Frontal cortex (tissue), 4 donors: ENCODE data around the gene TNF. TPM values are rescaled to one million over a fixed set of nuclear protein-coding genes. Genes with fewer than 3 reads are reported as not detected.
A peak's percentile ranks its signal among the peaks of the same experiment; 100 is the strongest.

Experiments
- DNase-seq, 2 donors: peaks; one replicate each; pipeline ENCODE4 v3.0.0; 2012; ENCODE audit warnings: low spot score in 2 of 2
- FAIRE-seq: peaks from 2 replicates; lab custom pipeline; 2012; peaks lifted over from hg19 to GRCh38; lab: Jason Lieb, UNC
- total RNA-seq: library from RNA; depleted of rRNA; stranded (reverse); fragments of >200 nt; gene quantifications from one replicate; pipeline ENCODE4 v1.2.3, GENCODE V29; 2014
- donor health status: control.
- donor health status: control.
- donor health status: control.

Gene TNF
- total RNA-seq, 1 donor from 2014 or later = not detected

- DNase-seq = no peak
- FAIRE-seq = no peak
Measured at GRCh38 chr6:31567531-31568370, 7.6 kb upstream of the TNF start.

GRCh38 chr6:31568537-31568961 lies 6.8 kb upstream of the TNF start:
- FAIRE-seq (no peak), DNase-seq (no peak)

GRCh38 chr6:31569861-31570536 lies 5.4 kb upstream of the TNF start:
- FAIRE-seq (no peak), DNase-seq (no peak)

GRCh38 chr6:31572041-31572911 lies 3.1 kb upstream of the TNF start, which contains the start of gene LTA:
Gene LTA (plus strand): TSS chr6:31572289. CDS start chr6:31572743, 454 bp downstream.
- DNase-seq = no peak
- FAIRE-seq = no peak

- FAIRE-seq = no peak
- no peak for DNase-seq
Measured at GRCh38 chr6:31573239-31574105, 1.9 kb upstream of the TNF start.

GRCh38 chr6:31574106-31575061 lies 981 bp upstream of the TNF start:
- no peak for DNase-seq
- FAIRE-seq = no peak

- no peak for FAIRE-seq
Measured at GRCh38 chr6:31575952-31576685, 754 bp downstream of the TNF start.

GRCh38 chr6:31576897-31577578 lies 1.7 kb downstream of the TNF start:
- no peak for FAIRE-seq
- DNase-seq = no peak

More at GRCh38 chr6:31575952-31576685, 754 bp downstream of the TNF start:
- DNase-seq = no peak

GRCh38 chr6:31577579-31577966 lies 2.2 kb downstream of the TNF start:
- no peak for DNase-seq

GRCh38 chr6:31578184-31579118 lies 3.1 kb downstream of the TNF start:
- FAIRE-seq (no peak), DNase-seq (no peak)

More at GRCh38 chr6:31577579-31577966, 2.2 kb downstream of the TNF start:
- no peak for FAIRE-seq

- DNase-seq (no peak), FAIRE-seq (no peak)
Measured at GRCh38 chr6:31579119-31579505, 3.7 kb downstream of the TNF start.

- DNase-seq = no peak
- FAIRE-seq = no peak
Measured at GRCh38 chr6:31579546-31580437, 4.4 kb downstream of the TNF start.

- no peak for FAIRE-seq
Measured at GRCh38 chr6:31580438-31580740, 5.0 kb downstream of the TNF start.

GRCh38 chr6:31580807-31581433 lies 5.6 kb downstream of the TNF start:
- peak; percentile 79 to 93 for DNase-seq
- FAIRE-seq = no peak

More at GRCh38 chr6:31580438-31580740, 5.0 kb downstream of the TNF start:
- no peak for DNase-seq
